A549 (cell line): ENCODE data around the gene NHSL1. TPM values are rescaled to one million over a fixed set of nuclear protein-coding genes. Genes with fewer than 3 reads are reported as not detected.

ENCODE experiments used
- ATAC-seq, 2 experiments: fragments of 200-7000 bp in 1 of 2; fragments of >200 bp in 1 of 2; cut with Nextera tagmentation in 1 of 2; cut with Tn5 transposase in 1 of 2; 3 replicates each; pipeline versions ENCODE4 v1.8.0 to v1.9.1; 2018 to 2020; ENCODE audit warnings: mild to moderate bottlenecking in 1 of 2, moderate library complexity in 1 of 2
- CTCF ChIA-PET: fragments of 300-600 bp; sonication (Branson Sonifier 250); formaldehyde crosslinking; extraction: SDS; loops from one replicate; lab custom pipeline; 2021; ENCODE audit warnings: antibody characterized with exemption, inconsistent platforms; lab: Yijun Ruan, JAX
- POLR2A ChIA-PET: fragments of 350-600 bp; formaldehyde crosslinking; extraction: SDS; loops from one replicate; lab custom pipeline; 2021; ENCODE audit warnings: antibody characterized with exemption, inconsistent platforms; lab: Yijun Ruan, JAX
- DNase-seq, 2 experiments: peaks; one replicate each; pipeline versions ENCODE4 v3.0.0 to v3.0.0-alpha.2; 2011 to 2016; ENCODE audit warnings: low read depth in 1 of 2, low spot score in 1 of 2
- FAIRE-seq: peaks from 2 replicates; lab custom pipeline; 2011; peaks lifted over from hg19 to GRCh38; lab: Jason Lieb, UNC
- H3K27ac ChIP-seq, 2 experiments: fragments of >200 bp; sonication (Bioruptor Twin); formaldehyde crosslinking; 3 replicates each; pipeline ENCODE4 v1.5.1; 2016 to 2017
- H3K4me1 ChIP-seq: fragments of >200 bp; sonication (Bioruptor Twin); formaldehyde crosslinking; 3 replicates; pipeline ENCODE4 v1.6.1; 2016
- H3K4me2 ChIP-seq: fragments of >200 bp; sonication (Bioruptor Twin); formaldehyde crosslinking; 3 replicates; pipeline ENCODE4 v1.6.1; 2016
- H3K4me3 ChIP-seq: fragments of >200 bp; sonication (Bioruptor Twin); formaldehyde crosslinking; 3 replicates; pipeline ENCODE4 v1.5.1; 2016
- H3K9me3 ChIP-seq: fragments of >200 bp; sonication (Bioruptor Twin); formaldehyde crosslinking; 3 replicates; pipeline ENCODE4 v1.6.1; 2016
- CBX8 ChIP-seq: fragments of 200-600 bp; sonication (generic); IDR thresholded peaks from 2 replicates; pipeline ENCODE4 v1.6.1; 2016
- CEBPB ChIP-seq, 2 experiments: fragments of >200 bp in 1 of 2; sonication (Bioruptor Twin) in 1 of 2; formaldehyde crosslinking in 1 of 2; IDR thresholded peaks; 2 replicates each; pipeline ENCODE4 v1.6.1; 2012 to 2016
- CHD2 ChIP-seq: fragments of 150-350 bp; IDR thresholded peaks from 2 replicates; pipeline ENCODE4 v1.6.1; 2014; ENCODE audit warnings: low read length; ENCODE audit not compliant: partially characterized antibody
- CHD4 ChIP-seq: fragments of 200-600 bp; sonication (generic); IDR thresholded peaks from 2 replicates; pipeline ENCODE4 v1.6.1; 2016; ENCODE audit warnings: antibody characterized with exemption, mild to moderate bottlenecking, borderline replicate concordance
- EHF ChIP-seq: fragments of 250-450 bp; sonication (Bioruptor Pico); IDR thresholded peaks from 2 replicates; pipeline ENCODE4 v1.5.0; 2020; ENCODE audit warnings: mild to moderate bottlenecking
- EHMT2 ChIP-seq: fragments of 200-600 bp; sonication (generic); IDR thresholded peaks from 2 replicates; pipeline ENCODE4 v1.6.1; 2016; ENCODE audit warnings: antibody characterized with exemption, low read depth, mild to moderate bottlenecking, moderate library complexity
- ESRRA ChIP-seq: fragments of 150-350 bp; IDR thresholded peaks from 2 replicates; pipeline ENCODE4 v1.6.1; 2014; ENCODE audit warnings: mild to moderate bottlenecking, low read length, borderline replicate concordance
- HDAC2 ChIP-seq: fragments of 200-600 bp; sonication (generic); IDR thresholded peaks from 2 replicates; pipeline ENCODE4 v1.6.1; 2016
- HOXA7 ChIP-seq: fragments of 250-450 bp; sonication (Bioruptor Pico); IDR thresholded peaks from 2 replicates; pipeline ENCODE4 v1.5.0; 2020; ENCODE audit warnings: mild to moderate bottlenecking, moderate library complexity
- HOXB13 ChIP-seq: fragments of 250-450 bp; sonication (Bioruptor Pico); IDR thresholded peaks from 2 replicates; pipeline ENCODE4 v1.5.0; 2020; ENCODE audit warnings: low read depth, mild to moderate bottlenecking, moderate library complexity
- HOXB5 ChIP-seq: fragments of 250-450 bp; sonication (Bioruptor Pico); IDR thresholded peaks from 2 replicates; pipeline ENCODE4 v1.5.0; 2020; ENCODE audit warnings: mild to moderate bottlenecking, moderate library complexity
- KDM5A ChIP-seq: fragments of 200-600 bp; sonication (generic); IDR thresholded peaks from 2 replicates; pipeline ENCODE4 v1.6.1; 2016; ENCODE audit warnings: antibody characterized with exemption, mild to moderate bottlenecking
- PHF8 ChIP-seq: fragments of 200-600 bp; sonication (generic); IDR thresholded peaks from 2 replicates; pipeline ENCODE4 v1.6.1; 2016; ENCODE audit warnings: low read depth, mild to moderate bottlenecking, antibody characterized with exemption, moderate library complexity, borderline replicate concordance
- RAD21 ChIP-seq, 2 experiments: fragments of >200 bp in 1 of 2; sonication (Bioruptor Twin) in 1 of 2; formaldehyde crosslinking in 1 of 2; IDR thresholded peaks in 1 of 2; conservative IDR thresholded peaks in 1 of 2; 2 replicates in 1 of 2; 3 replicates in 1 of 2; pipeline ENCODE4 v1.6.1; 2012 to 2018; ENCODE audit warnings: inconsistent platforms in 1 of 2
- RCOR1 ChIP-seq: fragments of 150-350 bp; IDR thresholded peaks from 2 replicates; pipeline ENCODE4 v1.6.1; 2014; ENCODE audit warnings: antibody characterized with exemption, low read length, low read depth
- SMC3 ChIP-seq: fragments of >200 bp; sonication (Bioruptor Twin); formaldehyde crosslinking; IDR thresholded peaks from 3 replicates; pipeline ENCODE4 v1.6.1; 2018; ENCODE audit warnings: inconsistent platforms
- SREBF2 ChIP-seq: fragments of 450-650 bp; IDR thresholded peaks from 2 replicates; pipeline ENCODE4 v1.6.1; 2014; ENCODE audit warnings: mild to moderate bottlenecking, moderate library complexity
- ZC3H11A ChIP-seq: fragments of 450-650 bp; IDR thresholded peaks from 2 replicates; pipeline ENCODE4 v1.6.1; 2014; ENCODE audit warnings: antibody characterized with exemption, mild to moderate bottlenecking
- WGBS: methylation state at CpG from one replicate; pipeline ENCODE4 v1.1.6; 2017; ENCODE audit errors: missing lambda C conversion rate; 5-methylcytosine and 5-hydroxymethylcytosine counted together
- polyA plus RNA-seq, 4 experiments: library from polyadenylated mRNA; depleted of rRNA in 3 of 4; stranded (reverse); fragments of >200 nt; fragmentation: RNase III in 1 of 4; extraction: RNeasy Plus Mini Kit Qiagen cat#74134 plus additional on column Dnase treatment in 1 of 4; gene quantifications; 2 replicates in 3 of 4; 3 replicates in 1 of 4; pipeline ENCODE4 v1.2.3, GENCODE V29; 2011 to 2017
- TF ChIP-seq, protein P1 (sequence below): fragments of >200 bp; sonication (Bioruptor Twin); formaldehyde crosslinking; IDR thresholded peaks from 2 replicates; pipeline ENCODE4 v1.6.1; 2016
- TF ChIP-seq, protein P2 (sequence below): fragments of 150-350 bp; IDR thresholded peaks from 2 replicates; pipeline ENCODE4 v1.6.1; 2014; ENCODE audit warnings: low read depth, mild to moderate bottlenecking, low read length
- TF ChIP-seq, protein P3 (sequence below): IDR thresholded peaks from 2 replicates; pipeline ENCODE4 v1.6.1; 2012

NHSL1 gene
- polyA plus RNA-seq, 2 of the 4 experiments (the other 2 are of a cell fraction): 1.6 to 2.8 TPM

DNA sequence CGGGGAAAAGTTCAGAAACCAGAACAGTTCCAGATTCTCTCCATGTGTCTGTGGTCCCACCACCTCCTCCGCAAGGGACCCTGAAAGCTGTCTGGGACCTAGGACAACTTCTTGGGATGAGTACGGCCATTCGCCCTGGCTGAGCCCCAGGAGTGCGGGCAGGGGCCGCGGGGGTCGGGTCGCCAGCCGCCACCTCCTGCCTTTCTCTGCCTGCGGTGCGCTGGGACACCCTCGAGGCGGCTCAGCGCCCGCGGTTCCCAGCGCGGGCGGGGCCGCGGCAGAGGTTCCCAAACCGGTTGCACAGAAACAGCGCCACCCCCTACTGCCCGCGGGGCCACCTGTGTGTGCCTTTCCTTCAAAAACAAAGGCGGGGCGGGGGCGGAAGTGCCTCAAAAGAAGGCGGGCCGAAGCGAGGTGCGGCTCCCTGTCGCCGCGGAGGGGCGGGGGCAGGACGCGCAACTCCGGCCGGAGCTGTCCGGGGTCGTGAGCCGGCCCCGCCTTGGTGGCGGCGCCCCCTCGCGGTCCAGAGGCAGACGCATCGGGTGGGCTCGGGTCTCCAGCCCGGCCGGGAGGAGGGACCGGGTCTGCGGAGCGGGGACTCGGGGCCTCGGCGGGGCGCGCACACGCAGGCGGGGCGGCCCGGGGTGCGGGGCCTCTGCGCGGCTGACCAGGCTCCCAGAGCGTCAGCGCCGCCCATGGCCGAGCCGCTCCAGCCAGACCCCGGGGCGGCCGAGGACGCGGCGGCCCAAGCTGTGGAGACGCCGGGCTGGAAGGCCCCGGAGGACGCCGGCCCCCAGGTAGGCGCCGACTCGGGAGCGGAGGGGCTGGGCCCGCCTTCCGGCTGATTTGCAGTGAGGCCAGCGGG, 95.3 kb downstream of the NHSL1 start, which contains the start of gene HEBP2 (continued):
- TF ChIP-seq EHF (CRISPR knock-in tag) (no peak), ESRRA (no peak), HOXB5 (no peak)
- TF ChIP-seq, protein P1, sequence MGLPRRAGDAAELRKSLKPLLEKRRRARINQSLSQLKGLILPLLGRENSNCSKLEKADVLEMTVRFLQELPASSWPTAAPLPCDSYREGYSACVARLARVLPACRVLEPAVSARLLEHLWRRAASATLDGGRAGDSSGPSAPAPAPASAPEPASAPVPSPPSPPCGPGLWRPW: no peak

DNA sequence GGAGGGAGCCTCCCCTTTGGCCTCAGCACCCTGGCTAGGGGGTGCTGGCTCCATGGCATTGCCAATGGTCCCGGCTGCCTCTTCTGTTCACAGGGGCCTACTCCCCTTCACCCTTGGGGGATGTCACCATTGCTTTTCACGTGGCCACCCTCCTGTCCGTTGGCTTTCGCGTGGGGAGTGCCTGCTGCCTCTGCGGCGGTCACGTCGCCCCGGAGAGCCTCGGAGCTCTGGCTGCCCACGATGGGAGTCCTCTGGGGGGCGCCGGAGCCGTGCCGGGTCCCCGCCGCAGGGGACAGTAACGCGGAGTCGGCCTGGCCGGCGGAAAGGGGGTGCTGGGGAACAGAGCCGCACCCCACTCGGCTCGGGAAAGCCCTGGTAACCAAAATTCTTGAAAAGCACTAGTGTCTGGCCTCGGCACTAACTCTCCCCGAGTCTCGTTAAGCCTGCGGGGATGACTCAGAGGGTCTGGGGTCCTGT, 95.9 kb downstream of the NHSL1 start:
- DNase-seq: peak; percentile 18 to 25
- Histone ChIP-seq H3K4me2 (peak overlapping the region; percentile 91), H3K9me3 (no peaks in the 10 kb centered on the region), H3K27ac (peak overlapping the region; percentile 97), H3K4me3 (peak overlapping the region; percentile 70), H3K4me1 (0 out of 3 replicates have a peak, but pooled peaks cover 6% of the 10 kb centered on the region)
- TF ChIP-seq SMC3 (0 out of 3 replicates have a peak, but pooled peaks have one; percentile 10), RCOR1 (no peak), RAD21 (conservative IDR thresholded peaks at IDR 0.05 in 1 of 2, IDR thresholded peaks at IDR 0.05 in 1 of 2) (no peak; a peak in 1 of 5 replicates), EHMT2 (no peak), CHD2 (no peak), KDM5A (no peak), HDAC2 (no peak), PHF8 (no peak), HOXA7 (CRISPR knock-in tag) (no peak), HOXB5 (no peak), CBX8 (no peak), SREBF2 (no peak), CHD4 (no peak), CEBPB (IDR thresholded peaks at IDR 0.05) (no peak), ZC3H11A (no peak), HOXB13 (CRISPR knock-in tag) (no peak)
- TF ChIP-seq, protein P2, sequence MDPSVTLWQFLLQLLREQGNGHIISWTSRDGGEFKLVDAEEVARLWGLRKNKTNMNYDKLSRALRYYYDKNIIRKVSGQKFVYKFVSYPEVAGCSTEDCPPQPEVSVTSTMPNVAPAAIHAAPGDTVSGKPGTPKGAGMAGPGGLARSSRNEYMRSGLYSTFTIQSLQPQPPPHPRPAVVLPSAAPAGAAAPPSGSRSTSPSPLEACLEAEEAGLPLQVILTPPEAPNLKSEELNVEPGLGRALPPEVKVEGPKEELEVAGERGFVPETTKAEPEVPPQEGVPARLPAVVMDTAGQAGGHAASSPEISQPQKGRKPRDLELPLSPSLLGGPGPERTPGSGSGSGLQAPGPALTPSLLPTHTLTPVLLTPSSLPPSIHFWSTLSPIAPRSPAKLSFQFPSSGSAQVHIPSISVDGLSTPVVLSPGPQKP: no peak
- TF ChIP-seq, protein P3, sequence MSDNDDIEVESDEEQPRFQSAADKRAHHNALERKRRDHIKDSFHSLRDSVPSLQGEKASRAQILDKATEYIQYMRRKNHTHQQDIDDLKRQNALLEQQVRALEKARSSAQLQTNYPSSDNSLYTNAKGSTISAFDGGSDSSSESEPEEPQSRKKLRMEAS: 0 out of 2 replicates have a peak, but pooled peaks have one; percentile 17
- ATAC-seq: peak; percentile 63 to 68
- POLR2A ChIA-PET: no interaction called here
- 0% methylated on average over 3 of the region's 30 CpGs for WGBS
- CTCF ChIA-PET: interaction anchor here (0.6 to 3.3 kb wide), 12 partner anchors 10 to 403 kb away, joined by 3 to 19 read pairs (median 4); partner anchors contain the start of gene SMIM28
- no peak for FAIRE-seq

DNA sequence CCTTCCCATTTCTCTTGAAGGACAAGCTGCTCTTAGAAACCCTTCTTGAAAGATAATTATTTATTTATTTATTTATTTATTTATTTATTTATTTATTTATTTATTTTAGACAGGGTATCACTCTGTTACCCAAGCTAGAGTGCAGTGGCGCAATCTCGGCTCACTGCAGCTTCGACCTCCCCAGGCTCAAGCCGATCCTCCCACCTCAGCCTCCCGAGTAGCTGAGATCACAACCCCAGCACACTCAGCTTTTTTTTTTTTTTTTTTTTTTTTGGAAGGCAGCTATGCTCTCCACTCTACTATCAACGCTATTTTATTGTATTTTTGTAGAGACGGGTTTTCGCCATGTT, 96.5 kb downstream of the NHSL1 start:
- ChIA-PET POLR2A (no interaction called here), CTCF (interaction anchor here (0.6 to 3.3 kb wide), 8 partner anchors 10 to 402 kb away, joined by 3 to 19 read pairs (median 4); partner anchors contain the start of gene SMIM28)
- Histone ChIP-seq H3K4me2 (peak overlapping the region; percentile 91), H3K4me3 (peak overlapping the region; percentile 70), H3K9me3 (no peaks in the 10 kb centered on the region), H3K4me1 (0 out of 3 replicates have a peak, but pooled peaks cover 6% of the 10 kb centered on the region), H3K27ac (peak overlapping the region in 1 of 2 experiments; percentile 97; a peak in 4 of 6 replicates)
- TF ChIP-seq, protein P3: no peak
- peak; percentile 58 for TF ChIP-seq ZC3H11A
- FAIRE-seq: no peak
- ATAC-seq: no peak
- no peak for DNase-seq
- 92% methylated on average over 8 of the region's 8 CpGs for whole genome bisulfite sequencing
